HEK293 (cell line): ENCODE measurements around the gene ARL3.
A peak's percentile ranks its signal among the peaks of the same experiment; 100 is the strongest.

Source experiments
- CTCF ChIA-PET: fragments of 350-600 bp; formaldehyde crosslinking; extraction: SDS; loops from one replicate; lab custom pipeline; 2021; ENCODE audit warnings: antibody characterized with exemption; lab: Yijun Ruan, JAX
- POLR2A ChIA-PET: fragments of 300-600 bp; formaldehyde crosslinking; extraction: SDS; loops from one replicate; lab custom pipeline; 2020; ENCODE audit warnings: antibody characterized with exemption, inconsistent platforms; lab: Yijun Ruan, JAX
- H3K27ac ChIP-seq: fragments of 200-500 bp; sonication (Bioruptor generic); 2 replicates; pipeline ENCODE4 v1.5.1; 2014; ENCODE audit warnings: low read depth, low read length, control low read depth, inconsistent platforms; ENCODE audit errors: extremely low read depth
- H3K36me3 ChIP-seq, 2 experiments: fragments of 200-500 bp in 1 of 2; sonication (Bioruptor generic) in 1 of 2; 1 replicate in 1 of 2; 2 replicates in 1 of 2; pipeline ENCODE4 v1.5.1; 2014 to 2017; ENCODE audit warnings: inconsistent platforms in 2 of 2, low read length in 2 of 2; ENCODE audit not compliant: control insufficient read depth in 2 of 2, insufficient read depth in 1 of 2
- H3K4me1 ChIP-seq: fragments of 200-500 bp; sonication (Bioruptor generic); 2 replicates; pipeline ENCODE4 v1.5.1; 2014; ENCODE audit warnings: mild to moderate bottlenecking, low read length, inconsistent platforms; ENCODE audit not compliant: control insufficient read depth, insufficient read depth
- H3K4me3 ChIP-seq: 2 replicates; pipeline ENCODE4 v1.5.1; 2011; ENCODE audit warnings: low read depth, mild to moderate bottlenecking, control low read depth, low read length, moderate library complexity
- H3K9me3 ChIP-seq: fragments of 200-500 bp; sonication (Bioruptor generic); 2 replicates; pipeline ENCODE4 v1.5.1; 2014; ENCODE audit warnings: low read depth, low read length, inconsistent platforms; ENCODE audit not compliant: control insufficient read depth, insufficient read depth
- GLIS1 ChIP-seq: fragments of 450-650 bp; formaldehyde crosslinking; IDR thresholded peaks from 2 replicates; pipeline ENCODE4 v1.5.1; 2016; ENCODE audit warnings: missing biosample characterization, missing genetic modification characterization
- HOXD13 ChIP-seq: sonication (generic); formaldehyde crosslinking; IDR thresholded peaks from 2 replicates; pipeline ENCODE4 v1.8.0; 2022; ENCODE audit warnings: missing genetic modification reagents, borderline replicate concordance
- MZF1 ChIP-seq: fragments of 450-650 bp; formaldehyde crosslinking; IDR thresholded peaks from 2 replicates; pipeline ENCODE4 v1.5.1; 2017; ENCODE audit warnings: missing biosample characterization, missing genetic modification characterization, borderline replicate concordance
- PRDM1 ChIP-seq: fragments of 450-650 bp; formaldehyde crosslinking; IDR thresholded peaks from 2 replicates; pipeline ENCODE4; 2016; ENCODE audit warnings: missing biosample characterization, missing genetic modification characterization
- PRDM10 ChIP-seq: fragments of 450-650 bp; formaldehyde crosslinking; IDR thresholded peaks from 2 replicates; pipeline ENCODE4 v1.5.1; 2016; ENCODE audit warnings: missing biosample characterization, missing genetic modification characterization
- SALL2 ChIP-seq: fragments of 450-650 bp; formaldehyde crosslinking; IDR thresholded peaks from 2 replicates; pipeline ENCODE4 v1.5.0; 2017; ENCODE audit warnings: missing biosample characterization, mild to moderate bottlenecking, missing genetic modification characterization, borderline replicate concordance
- YY2 ChIP-seq: fragments of 450-650 bp; formaldehyde crosslinking; IDR thresholded peaks from 2 replicates; pipeline ENCODE4 v1.5.1; 2016; ENCODE audit warnings: missing biosample characterization, missing genetic modification characterization
- ZBTB17 ChIP-seq: fragments of 450-650 bp; formaldehyde crosslinking; IDR thresholded peaks from 2 replicates; pipeline ENCODE4 v1.5.1; 2016; ENCODE audit warnings: missing biosample characterization, missing genetic modification characterization
- ZBTB44 ChIP-seq: fragments of 450-650 bp; IDR thresholded peaks from 2 replicates; pipeline ENCODE4 v1.5.1; 2018; ENCODE audit warnings: missing biosample characterization, mild to moderate bottlenecking, missing genetic modification characterization
- ZEB2 ChIP-seq: fragments of 450-650 bp; formaldehyde crosslinking; IDR thresholded peaks from 2 replicates; pipeline ENCODE4 v1.5.1; 2016; ENCODE audit warnings: missing biosample characterization, missing genetic modification characterization
- ZIC2 ChIP-seq: fragments of 450-650 bp; formaldehyde crosslinking; IDR thresholded peaks from 2 replicates; pipeline ENCODE4 v1.5.1; 2016; ENCODE audit warnings: missing biosample characterization, missing genetic modification characterization
- ZNF121 ChIP-seq: fragments of 450-650 bp; formaldehyde crosslinking; IDR thresholded peaks from 2 replicates; pipeline ENCODE4 v1.5.1; 2016; ENCODE audit warnings: missing biosample characterization, missing genetic modification characterization
- ZNF19 ChIP-seq: fragments of 450-650 bp; formaldehyde crosslinking; IDR thresholded peaks from 2 replicates; pipeline ENCODE4; 2016; ENCODE audit warnings: missing biosample characterization, missing genetic modification characterization, low read depth
- ZNF280D ChIP-seq: fragments of 450-650 bp; formaldehyde crosslinking; IDR thresholded peaks from 2 replicates; pipeline ENCODE4 v1.5.1; 2016; ENCODE audit warnings: missing biosample characterization, missing genetic modification characterization
- ZNF362 ChIP-seq: fragments of 450-650 bp; formaldehyde crosslinking; IDR thresholded peaks from 2 replicates; pipeline ENCODE4 v1.5.1; 2016; ENCODE audit warnings: missing biosample characterization, missing genetic modification characterization
- ZNF366 ChIP-seq: fragments of 450-650 bp; formaldehyde crosslinking; conservative IDR thresholded peaks from 2 replicates; pipeline ENCODE4 v1.5.1; 2016; ENCODE audit warnings: missing biosample characterization, missing genetic modification characterization
- ZNF555 ChIP-seq: fragments of 450-650 bp; formaldehyde crosslinking; conservative IDR thresholded peaks from 2 replicates; pipeline ENCODE4 v1.5.1; 2017; ENCODE audit warnings: missing biosample characterization, mild to moderate bottlenecking, missing genetic modification characterization, inconsistent platforms
- ZNF626 ChIP-seq: fragments of 450-650 bp; sonication (Bioruptor Pico); formaldehyde crosslinking; IDR thresholded peaks from 2 replicates; pipeline ENCODE4 v1.5.1; 2018; ENCODE audit warnings: missing biosample characterization, missing genetic modification characterization, inconsistent platforms
- ZNF670 ChIP-seq: fragments of 450-650 bp; formaldehyde crosslinking; IDR thresholded peaks from 2 replicates; pipeline ENCODE4 v1.5.1; 2016; ENCODE audit warnings: missing biosample characterization, missing genetic modification characterization, low read depth
- ZNF768 ChIP-seq: fragments of 450-650 bp; formaldehyde crosslinking; IDR thresholded peaks from 2 replicates; pipeline ENCODE4 v1.5.1; 2018; ENCODE audit warnings: missing biosample characterization, mild to moderate bottlenecking, missing genetic modification characterization
- ZSCAN16 ChIP-seq: fragments of 450-650 bp; formaldehyde crosslinking; IDR thresholded peaks from 2 replicates; pipeline ENCODE4 v1.5.1; 2016; ENCODE audit warnings: missing biosample characterization, missing genetic modification characterization

ARL3 gene

GRCh38 chr10:102720775-102721301 lies 6.6 kb upstream of the ARL3 start:
- Histone ChIP-seq H3K36me3 (peaks cover 17 to 31% of the 10 kb centered on the region in 2 experiments; a peak in 2 of 3 replicates), H3K4me3 (no peak overlapping the region), H3K9me3 (no peaks in the 10 kb centered on the region), H3K27ac (no peak overlapping the region), H3K4me1 (peaks cover 12% of the 10 kb centered on the region)
- ChIA-PET CTCF (interaction anchor here (0.6 to 1.3 kb wide), 6 partner anchors 42 to 958 kb away, joined by 3 to 4 read pairs (median 3); no protein-coding TSS in a partner anchor), POLR2A (interaction anchor here (0.6 to 1.2 kb wide), 3 partner anchors 44 to 196 kb away, joined by 4 read pairs; no protein-coding TSS in a partner anchor)
- TF ChIP-seq ZEB2 = no peak
- no peak for TF ChIP-seq ZNF626 (tag by site-specific recombination)
- TF ChIP-seq MZF1 (tag by site-specific recombination) = peak; percentile 93
- no peak for TF ChIP-seq SALL2 (tag by site-specific recombination)
- TF ChIP-seq HOXD13 = no peak
- TF ChIP-seq GLIS1 (tag by site-specific recombination) = no peak

GRCh38 chr10:102720337-102720736 lies 6.1 kb upstream of the ARL3 start:
- POLR2A ChIA-PET = interaction anchor here (0.6 to 1.2 kb wide), 3 partner anchors 44 to 196 kb away, joined by 4 read pairs; no protein-coding TSS in a partner anchor
- TF ChIP-seq ZSCAN16 (tag by site-specific recombination) = no peak
- 0 out of 2 replicates have a peak, but pooled peaks have one; percentile 59 for TF ChIP-seq ZNF362 (tag by site-specific recombination)
- TF ChIP-seq ZNF280D = no peak
- peak; percentile 90 for TF ChIP-seq ZNF121 (tag by site-specific recombination)
- no peak overlapping the region for H3K4me3 ChIP-seq
- CTCF ChIA-PET = interaction anchor here (0.6 to 1.4 kb wide), 6 partner anchors 13 to 958 kb away, joined by 3 to 4 read pairs (median 4); no protein-coding TSS in a partner anchor
- H3K4me1 ChIP-seq = peaks cover 12% of the 10 kb centered on the region
- no peak overlapping the region for H3K27ac ChIP-seq
- H3K9me3 ChIP-seq = no peaks in the 10 kb centered on the region
- peaks cover 17 to 29% of the 10 kb centered on the region in 2 experiments; a peak in 2 of 3 replicates for H3K36me3 ChIP-seq

- no peak overlapping the region for H3K4me3 ChIP-seq
- ChIA-PET CTCF (no interaction called here), POLR2A (no interaction called here)
- H3K27ac ChIP-seq = no peak overlapping the region
- peaks cover 8% of the 10 kb centered on the region for H3K4me1 ChIP-seq
- no peaks in the 10 kb centered on the region for H3K9me3 ChIP-seq
- H3K36me3 ChIP-seq = peaks cover 4 to 12% of the 10 kb centered on the region in 2 experiments; a peak in 2 of 3 replicates
- TF ChIP-seq YY2 (tag by site-specific recombination) (no peak), ZBTB17 (tag by site-specific recombination) (peak; percentile 95), ZIC2 (0 out of 2 replicates have a peak, but pooled peaks have one; percentile 16), ZNF19 (tag by site-specific recombination) (no peak), ZNF670 (no peak), ZSCAN16 (tag by site-specific recombination) (peak; percentile 67; the same call in 1 of the 2 replicates), ZNF555 (tag by site-specific recombination) (no peak), PRDM10 (peak; percentile 8; the same call in 1 of the 2 replicates), PRDM1 (tag by site-specific recombination) (peak; percentile 84), ZBTB44 (no peak), ZNF768 (tag by site-specific recombination) (no peak), ZNF366 (tag by site-specific recombination) (0 out of 2 replicates have a peak, but pooled peaks have one; percentile 36)
Observed at GRCh38 chr10:102718220-102718619, 4.0 kb upstream of the ARL3 start.
